GM21529 (cell line): Measurements from ENCODE around the gene SEL1L2.

ENCODE experiments used
- ATAC-seq: cut with Tn5 transposase; IDR thresholded peaks from one replicate; pipeline ENCODE4 v1.9.1; 2021; ENCODE audit not compliant: unreplicated experiment

SEL1L2 gene

GRCh38 chr20:13929836-13930235, 60.6 kb downstream of the SEL1L2 start:
- ATAC-seq, result no peak

GRCh38 chr20:13928901-13929300, 61.5 kb downstream of the SEL1L2 start:
- no peak for ATAC-seq

GRCh38 chr20:13927171-13927570, 63.2 kb downstream of the SEL1L2 start:
- no peak for ATAC-seq

- no peak for ATAC-seq
Measured at GRCh38 chr20:13922241-13922640, 68.2 kb downstream of the SEL1L2 start.

GRCh38 chr20:13915284-13915683, 75.1 kb downstream of the SEL1L2 start:
- no peak for ATAC-seq

GRCh38 chr20:13913572-13913971, 76.8 kb downstream of the SEL1L2 start:
- ATAC-seq, result no peak

- ATAC-seq, result no peak
Measured at GRCh38 chr20:13913131-13913530, 77.3 kb downstream of the SEL1L2 start.

- ATAC-seq, result no peak
Measured at GRCh38 chr20:13910492-13910891, 79.9 kb downstream of the SEL1L2 start.

- ATAC-seq, result no peak
Measured at GRCh38 chr20:13909067-13909466, 81.3 kb downstream of the SEL1L2 start.

- no peak for ATAC-seq
Measured at GRCh38 chr20:13904766-13905165, 85.6 kb downstream of the SEL1L2 start.

GRCh38 chr20:13900496-13900895, 89.9 kb downstream of the SEL1L2 start:
- ATAC-seq, result no peak

- ATAC-seq, result no peak
Measured at GRCh38 chr20:13898012-13898612, 92.3 kb downstream of the SEL1L2 start.

GRCh38 chr20:13891575-13891974, 98.8 kb downstream of the SEL1L2 start:
- no peak for ATAC-seq

- no peak for ATAC-seq
Measured at GRCh38 chr20:13884803-13885202, 105.6 kb downstream of the SEL1L2 start.

- no peak for ATAC-seq
Measured at GRCh38 chr20:13883425-13883824, 107.0 kb downstream of the SEL1L2 start.

GRCh38 chr20:13878566-13878965, 111.8 kb downstream of the SEL1L2 start:
- ATAC-seq, result no peak

GRCh38 chr20:13877793-13878192, 112.6 kb downstream of the SEL1L2 start:
- no peak for ATAC-seq

GRCh38 chr20:13875265-13875811, 115.1 kb downstream of the SEL1L2 start:
- ATAC-seq, result no peak

GRCh38 chr20:13874394-13875157, 115.8 kb downstream of the SEL1L2 start:
- no peak for ATAC-seq

- ATAC-seq, result no peak
Measured at GRCh38 chr20:13873831-13874230, 116.6 kb downstream of the SEL1L2 start.

GRCh38 chr20:13870170-13870748, 120.2 kb downstream of the SEL1L2 start:
- ATAC-seq, result no peak

GRCh38 chr20:13868331-13868730, 122.1 kb downstream of the SEL1L2 start:
- ATAC-seq, result no peak
